A549 (cell line): ENCODE data around the gene DOLPP1. TPM values are rescaled to one million over a fixed set of nuclear protein-coding genes. Genes with fewer than 3 reads are reported as not detected.

Experiments used
- ATAC-seq, 2 experiments: fragments of 200-7000 bp in 1 of 2; fragments of >200 bp in 1 of 2; cut with Nextera tagmentation in 1 of 2; cut with Tn5 transposase in 1 of 2; 3 replicates each; pipeline versions ENCODE4 v1.8.0 to v1.9.1; 2018 to 2020; ENCODE audit warnings: mild to moderate bottlenecking in 1 of 2, moderate library complexity in 1 of 2
- CTCF ChIA-PET: fragments of 300-600 bp; sonication (Branson Sonifier 250); formaldehyde crosslinking; extraction: SDS; loops from one replicate; lab custom pipeline; 2021; ENCODE audit warnings: antibody characterized with exemption, inconsistent platforms; lab: Yijun Ruan, JAX
- POLR2A ChIA-PET: fragments of 350-600 bp; formaldehyde crosslinking; extraction: SDS; loops from one replicate; lab custom pipeline; 2021; ENCODE audit warnings: antibody characterized with exemption, inconsistent platforms; lab: Yijun Ruan, JAX
- DNase-seq, 2 experiments: peaks; one replicate each; pipeline versions ENCODE4 v3.0.0 to v3.0.0-alpha.2; 2011 to 2016; ENCODE audit warnings: low read depth in 1 of 2, low spot score in 1 of 2
- FAIRE-seq: peaks from 2 replicates; lab custom pipeline; 2011; peaks lifted over from hg19 to GRCh38; lab: Jason Lieb, UNC
- H3K27ac ChIP-seq, 2 experiments: fragments of >200 bp; sonication (Bioruptor Twin); formaldehyde crosslinking; 3 replicates each; pipeline ENCODE4 v1.5.1; 2016 to 2017
- H3K4me1 ChIP-seq: fragments of >200 bp; sonication (Bioruptor Twin); formaldehyde crosslinking; 3 replicates; pipeline ENCODE4 v1.6.1; 2016
- H3K4me2 ChIP-seq: fragments of >200 bp; sonication (Bioruptor Twin); formaldehyde crosslinking; 3 replicates; pipeline ENCODE4 v1.6.1; 2016
- H3K4me3 ChIP-seq: fragments of >200 bp; sonication (Bioruptor Twin); formaldehyde crosslinking; 3 replicates; pipeline ENCODE4 v1.5.1; 2016
- H3K9me3 ChIP-seq: fragments of >200 bp; sonication (Bioruptor Twin); formaldehyde crosslinking; 3 replicates; pipeline ENCODE4 v1.6.1; 2016
- BCL3 ChIP-seq: fragments of >200 bp; sonication (Bioruptor Twin); formaldehyde crosslinking; IDR thresholded peaks from 3 replicates; pipeline ENCODE4 v1.6.1; 2016
- BHLHE40 ChIP-seq: IDR thresholded peaks from 2 replicates; pipeline ENCODE4 v1.6.1; 2012; ENCODE audit warnings: low read depth, low read length, inconsistent platforms
- CBX8 ChIP-seq: fragments of 200-600 bp; sonication (generic); IDR thresholded peaks from 2 replicates; pipeline ENCODE4 v1.6.1; 2016
- CEBPB ChIP-seq, 2 experiments: fragments of >200 bp in 1 of 2; sonication (Bioruptor Twin) in 1 of 2; formaldehyde crosslinking in 1 of 2; IDR thresholded peaks; 2 replicates each; pipeline ENCODE4 v1.6.1; 2012 to 2016
- EHF ChIP-seq: fragments of 250-450 bp; sonication (Bioruptor Pico); IDR thresholded peaks from 2 replicates; pipeline ENCODE4 v1.5.0; 2020; ENCODE audit warnings: mild to moderate bottlenecking
- EP300 ChIP-seq, 2 experiments: fragments of >200 bp; sonication (Bioruptor Twin); formaldehyde crosslinking; IDR thresholded peaks; 2 replicates in 1 of 2; 3 replicates in 1 of 2; pipeline ENCODE4 v1.6.1; 2016 to 2017
- FOXS1 ChIP-seq: fragments of 250-450 bp; sonication (Bioruptor Pico); IDR thresholded peaks from 2 replicates; pipeline ENCODE4 v1.5.0; 2020; ENCODE audit warnings: mild to moderate bottlenecking, moderate library complexity
- HEYL ChIP-seq: fragments of 250-450 bp; sonication (Bioruptor Pico); IDR thresholded peaks from 2 replicates; pipeline ENCODE4 v1.8.0; 2021; ENCODE audit warnings: mild to moderate bottlenecking, moderate library complexity
- HOXA7 ChIP-seq: fragments of 250-450 bp; sonication (Bioruptor Pico); IDR thresholded peaks from 2 replicates; pipeline ENCODE4 v1.5.0; 2020; ENCODE audit warnings: mild to moderate bottlenecking, moderate library complexity
- HOXB13 ChIP-seq: fragments of 250-450 bp; sonication (Bioruptor Pico); IDR thresholded peaks from 2 replicates; pipeline ENCODE4 v1.5.0; 2020; ENCODE audit warnings: low read depth, mild to moderate bottlenecking, moderate library complexity
- JUNB ChIP-seq: fragments of >200 bp; sonication (Bioruptor Twin); formaldehyde crosslinking; IDR thresholded peaks from 2 replicates; pipeline ENCODE4 v1.6.1; 2016
- KDM1A ChIP-seq: fragments of 200-600 bp; sonication (generic); IDR thresholded peaks from 2 replicates; pipeline ENCODE4 v1.6.1; 2016; ENCODE audit warnings: low read depth, mild to moderate bottlenecking
- KDM5A ChIP-seq: fragments of 200-600 bp; sonication (generic); IDR thresholded peaks from 2 replicates; pipeline ENCODE4 v1.6.1; 2016; ENCODE audit warnings: antibody characterized with exemption, mild to moderate bottlenecking
- MAFK ChIP-seq: fragments of 450-650 bp; IDR thresholded peaks from 2 replicates; pipeline ENCODE4 v1.6.1; 2014; ENCODE audit not compliant: partially characterized antibody
- MAZ ChIP-seq: fragments of 150-350 bp; IDR thresholded peaks from 2 replicates; pipeline ENCODE4 v1.6.1; 2014; ENCODE audit warnings: antibody characterized with exemption, low read depth, low read length, borderline replicate concordance
- MYC ChIP-seq: IDR thresholded peaks from 2 replicates; pipeline ENCODE4 v1.6.1; 2012; ENCODE audit warnings: mild to moderate bottlenecking, inconsistent platforms, low read length, improper control_type of control experiment, borderline replicate concordance
- PHF8 ChIP-seq: fragments of 200-600 bp; sonication (generic); IDR thresholded peaks from 2 replicates; pipeline ENCODE4 v1.6.1; 2016; ENCODE audit warnings: low read depth, mild to moderate bottlenecking, antibody characterized with exemption, moderate library complexity, borderline replicate concordance
- RAD21 ChIP-seq, 2 experiments: fragments of >200 bp in 1 of 2; sonication (Bioruptor Twin) in 1 of 2; formaldehyde crosslinking in 1 of 2; IDR thresholded peaks in 1 of 2; conservative IDR thresholded peaks in 1 of 2; 2 replicates in 1 of 2; 3 replicates in 1 of 2; pipeline ENCODE4 v1.6.1; 2012 to 2018; ENCODE audit warnings: inconsistent platforms in 1 of 2
- RCOR1 ChIP-seq: fragments of 150-350 bp; IDR thresholded peaks from 2 replicates; pipeline ENCODE4 v1.6.1; 2014; ENCODE audit warnings: antibody characterized with exemption, low read length, low read depth
- SMC3 ChIP-seq: fragments of >200 bp; sonication (Bioruptor Twin); formaldehyde crosslinking; IDR thresholded peaks from 3 replicates; pipeline ENCODE4 v1.6.1; 2018; ENCODE audit warnings: inconsistent platforms
- TP53 ChIP-seq: fragments of 250-450 bp; sonication (Bioruptor Pico); IDR thresholded peaks from 2 replicates; pipeline ENCODE4 v1.5.0; 2021; ENCODE audit warnings: mild to moderate bottlenecking, moderate library complexity
- WGBS: methylation state at CpG from one replicate; pipeline ENCODE4 v1.1.6; 2017; ENCODE audit errors: missing lambda C conversion rate; 5-methylcytosine and 5-hydroxymethylcytosine counted together
- polyA plus RNA-seq, 4 experiments: library from polyadenylated mRNA; depleted of rRNA in 3 of 4; stranded (reverse); fragments of >200 nt; fragmentation: RNase III in 1 of 4; extraction: RNeasy Plus Mini Kit Qiagen cat#74134 plus additional on column Dnase treatment in 1 of 4; gene quantifications; 2 replicates in 3 of 4; 3 replicates in 1 of 4; pipeline ENCODE4 v1.2.3, GENCODE V29; 2011 to 2017
- TF ChIP-seq, protein P1 (sequence below): IDR thresholded peaks from 2 replicates; pipeline ENCODE4 v1.6.1; 2012
- TF ChIP-seq, protein P2 (sequence below): fragments of 450-650 bp; IDR thresholded peaks from 2 replicates; pipeline ENCODE4 v1.6.1; 2014; ENCODE audit warnings: antibody characterized with exemption
- TF ChIP-seq, protein P3 (sequence below): IDR thresholded peaks from 2 replicates; pipeline ENCODE4 v1.6.1; 2012

Gene DOLPP1
- polyA plus RNA-seq, 2 of the 4 experiments (the other 2 are of a cell fraction) = 23.5 to 25.6 TPM

- POLR2A ChIA-PET = interaction anchor here (1.2 to 1.9 kb wide), 6 partner anchors 9 to 52 kb away, joined by 3 to 8 read pairs (median 6); partner anchors contain the start of genes MIGA2 and SH3GLB2
- FAIRE-seq = no peak
- CTCF ChIA-PET = interaction anchor here (0.6 to 1.9 kb wide), 4 partner anchors 51 to 301 kb away, joined by 3 to 8 read pairs (median 4); no protein-coding TSS in a partner anchor
- peak overlapping the region; percentile 92 for H3K4me2 ChIP-seq
- no peak for DNase-seq
- no peak for TF ChIP-seq MYC
- TF ChIP-seq FOXS1 (CRISPR knock-in tag) = no peak
- no peak for TF ChIP-seq JUNB
- no peak for TF ChIP-seq MAFK
- no peak; the same call in 1 of the 2 replicates for TF ChIP-seq KDM1A
- no peak for TF ChIP-seq KDM5A
- TF ChIP-seq HOXB13 = no peak
- TF ChIP-seq BCL3 = no peak
- TF ChIP-seq, protein P1, sequence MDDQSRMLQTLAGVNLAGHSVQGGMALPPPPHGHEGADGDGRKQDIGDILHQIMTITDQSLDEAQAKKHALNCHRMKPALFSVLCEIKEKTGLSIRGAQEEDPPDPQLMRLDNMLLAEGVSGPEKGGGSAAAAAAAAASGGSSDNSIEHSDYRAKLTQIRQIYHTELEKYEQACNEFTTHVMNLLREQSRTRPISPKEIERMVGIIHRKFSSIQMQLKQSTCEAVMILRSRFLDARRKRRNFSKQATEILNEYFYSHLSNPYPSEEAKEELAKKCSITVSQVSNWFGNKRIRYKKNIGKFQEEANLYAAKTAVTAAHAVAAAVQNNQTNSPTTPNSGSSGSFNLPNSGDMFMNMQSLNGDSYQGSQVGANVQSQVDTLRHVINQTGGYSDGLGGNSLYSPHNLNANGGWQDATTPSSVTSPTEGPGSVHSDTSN = no peak
- no peak for TF ChIP-seq SMC3
- no peak for TF ChIP-seq HEYL
- H3K4me1 ChIP-seq = peaks cover 18% of the 10 kb centered on the region; the same call in 2 of the 3 replicates
- ATAC-seq = no peak
- WGBS = 28% methylated on average over 12 of the region's 12 CpGs
- H3K27ac ChIP-seq = peak overlapping the region; percentile 15 to 74; a peak in 3 of 6 replicates
- peak overlapping the region; percentile 53 for H3K4me3 ChIP-seq
- H3K9me3 ChIP-seq = no peaks in the 10 kb centered on the region
Observed at GRCh38 chr9:129080298-129080600, 662 bp upstream of the DOLPP1 start.

DNA sequence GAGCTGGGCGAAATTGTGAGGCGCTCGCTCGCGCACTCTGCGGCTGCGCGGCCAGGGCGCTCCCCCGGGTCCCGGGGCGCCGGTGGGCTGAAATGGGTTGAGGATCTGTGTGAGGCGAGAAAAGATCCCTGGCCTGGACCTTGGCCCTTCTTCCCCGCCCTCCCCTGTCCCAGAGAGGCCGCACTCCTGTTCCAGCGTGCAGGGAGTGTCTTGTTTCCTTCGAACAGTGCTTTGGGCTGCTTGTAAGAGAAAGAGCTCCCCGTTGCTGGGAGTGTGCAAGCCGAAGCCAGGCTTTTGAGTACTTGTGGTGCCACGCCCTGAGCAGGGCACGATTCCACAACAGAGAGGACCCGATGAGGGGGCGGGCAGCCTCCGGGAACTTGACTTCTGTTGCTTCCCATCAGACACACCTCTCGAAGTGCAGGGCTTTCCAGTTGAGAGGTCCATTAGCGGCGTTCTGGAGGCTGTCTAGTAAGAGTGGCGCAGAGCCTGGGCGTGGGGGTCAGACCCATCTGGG lies 535 bp downstream of the DOLPP1 start:
- WGBS = 6% methylated on average over 9 of the region's 30 CpGs
- peak overlapping the region; percentile 78 for H3K4me3 ChIP-seq
- ChIA-PET CTCF (interaction anchor here (1.3 to 1.9 kb wide), 3 partner anchors 14 to 76 kb away, joined by 4 to 9 read pairs (median 8); no protein-coding TSS in a partner anchor), POLR2A (interaction anchor here (0.6 to 1.9 kb wide), 10 partner anchors 8 to 545 kb away, joined by 3 to 8 read pairs (median 5); partner anchors contain the start of genes MIGA2 and NTMT1)
- DNase-seq (peak in 1 of 2 experiments; percentile 93), ATAC-seq (no peak; a peak in 1 of 6 replicates), FAIRE-seq (no peak)
- no peaks in the 10 kb centered on the region for H3K9me3 ChIP-seq
- TF ChIP-seq KDM5A (0 out of 2 replicates have a peak, but pooled peaks have one; percentile 0), PHF8 (peak; percentile 6; the same call in 1 of the 2 replicates)
- TF ChIP-seq, protein P2, sequence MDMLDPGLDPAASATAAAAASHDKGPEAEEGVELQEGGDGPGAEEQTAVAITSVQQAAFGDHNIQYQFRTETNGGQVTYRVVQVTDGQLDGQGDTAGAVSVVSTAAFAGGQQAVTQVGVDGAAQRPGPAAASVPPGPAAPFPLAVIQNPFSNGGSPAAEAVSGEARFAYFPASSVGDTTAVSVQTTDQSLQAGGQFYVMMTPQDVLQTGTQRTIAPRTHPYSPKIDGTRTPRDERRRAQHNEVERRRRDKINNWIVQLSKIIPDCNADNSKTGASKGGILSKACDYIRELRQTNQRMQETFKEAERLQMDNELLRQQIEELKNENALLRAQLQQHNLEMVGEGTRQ = no peak
- H3K4me2 ChIP-seq = peak overlapping the region; percentile 99
- H3K4me1 ChIP-seq = peaks cover 18% of the 10 kb centered on the region; the same call in 2 of the 3 replicates
- H3K27ac ChIP-seq = peak overlapping the region; percentile 90 to 94

GRCh38 chr9:129084087-129084486 lies 3.2 kb downstream of the DOLPP1 start:
- CTCF ChIA-PET = interaction anchor here (0.6 kb wide), 1 partner anchor 323 kb away, joined by 3 read pairs; no protein-coding TSS in a partner anchor
- POLR2A ChIA-PET = no interaction called here
- Histone ChIP-seq H3K9me3 (no peaks in the 10 kb centered on the region), H3K27ac (no peak overlapping the region), H3K4me2 (no peak overlapping the region), H3K4me3 (no peak overlapping the region), H3K4me1 (peaks cover 14% of the 10 kb centered on the region; the same call in 2 of the 3 replicates)
- WGBS = 74% methylated on average over 7 of the region's 7 CpGs
- FAIRE-seq (no peak), DNase-seq (no peak), ATAC-seq (no peak)
- TF ChIP-seq EP300 (IDR thresholded peaks at IDR 0.05) (no peak), HOXB13 (no peak), TP53 (no peak), BCL3 (no peak), EHF (CRISPR knock-in tag) (no peak), CEBPB (IDR thresholded peaks at IDR 0.05) (no peak), BHLHE40 (no peak), RCOR1 (no peak), HOXA7 (CRISPR knock-in tag) (no peak), RAD21 (conservative IDR thresholded peaks at IDR 0.05 in 1 of 2, IDR thresholded peaks at IDR 0.05 in 1 of 2) (no peak), MAZ (no peak), CBX8 (no peak)
- TF ChIP-seq, protein P3, sequence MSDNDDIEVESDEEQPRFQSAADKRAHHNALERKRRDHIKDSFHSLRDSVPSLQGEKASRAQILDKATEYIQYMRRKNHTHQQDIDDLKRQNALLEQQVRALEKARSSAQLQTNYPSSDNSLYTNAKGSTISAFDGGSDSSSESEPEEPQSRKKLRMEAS = no peak
